Muscle of arm (tissue), 12 donors: Measurements from ENCODE around the gene CCDC138. TPM values are rescaled to one million over a fixed set of nuclear protein-coding genes. Genes with fewer than 3 reads are reported as not detected.

Experiments
- DNase-seq: peaks from one replicate; pipeline ENCODE4 v3.0.0-alpha.2; 2013
- polyA plus RNA-seq, 12 donors: library from polyadenylated mRNA; unstranded; fragments of 120-200 nt; gene quantifications; one replicate each; pipeline ENCODE4 v1.2.1, GENCODE V29; 2013; ENCODE audit not compliant: insufficient read length in 12 of 12

Gene CCDC138
- polyA plus RNA-seq, 12 donors = 3.7 to 9.9 (median 6.1) TPM; not detected in 1

- no peak for DNase-seq
Measured at GRCh38 chr2:108917526-108917925, 131.0 kb downstream of the CCDC138 start.

GRCh38 chr2:108918156-108918874 is 131.7 kb downstream of the CCDC138 start:
- no peak for DNase-seq

GRCh38 chr2:108918941-108919341 is 132.4 kb downstream of the CCDC138 start:
- DNase-seq = no peak

GRCh38 chr2:108919571-108920373 is 133.2 kb downstream of the CCDC138 start:
- DNase-seq = no peak

- no peak for DNase-seq
Measured at GRCh38 chr2:108920686-108921085, 134.1 kb downstream of the CCDC138 start.

GRCh38 chr2:108921096-108922030 is 134.8 kb downstream of the CCDC138 start:
- no peak for DNase-seq

- no peak for DNase-seq
Measured at GRCh38 chr2:108922141-108922915, 135.8 kb downstream of the CCDC138 start.

GRCh38 chr2:108923019-108923700 is 136.6 kb downstream of the CCDC138 start:
- no peak for DNase-seq

GRCh38 chr2:108923736-108924579 is 137.4 kb downstream of the CCDC138 start:
- DNase-seq = no peak

- no peak for DNase-seq
Measured at GRCh38 chr2:108924580-108925251, 138.1 kb downstream of the CCDC138 start.

- no peak for DNase-seq
Measured at GRCh38 chr2:108925286-108925685, 138.7 kb downstream of the CCDC138 start.

- no peak for DNase-seq
Measured at GRCh38 chr2:108925735-108926134, 139.2 kb downstream of the CCDC138 start.

Other genes with a start within 250 kb of the CCDC138 start
- gene RANBP2, start 67.3 kb upstream of the CCDC138 start, polyA plus RNA-seq = 10 to 100 TPM; 29.6 to 58.3 (median 41.1) TPM
- 10 to 100 TPM in 1 of 12 donors, 1 to 10 TPM in 2, under 1 TPM in 6, not detected in 3; 0.07 to 11.3 (median 0.18) TPM for gene EDAR, start 202.4 kb downstream of the CCDC138 start, polyA plus RNA-seq